Transverse colon (tissue), 4 donors: ENCODE data around the gene LY86.

Source experiments
- POLR2A ChIP-seq: fragments of 450-650 bp; IDR thresholded peaks from one replicate; pipeline ENCODE4 v1.6.1; 2016; ENCODE audit warnings: antibody characterized with exemption, mild to moderate bottlenecking, moderate library complexity
- POLR2AphosphoS5 ChIP-seq, 3 donors: sonication (generic); formaldehyde crosslinking; IDR thresholded peaks; one replicate each; pipeline ENCODE4 v1.6.1; 2016; ENCODE audit warnings: antibody characterized with exemption in 3 of 3
- TF ChIP-seq, protein P1 (sequence below), 5 experiments: fragments of 200-600 bp in 3 of 5; fragments of 450-650 bp in 2 of 5; sonication (generic) in 3 of 5; IDR thresholded peaks; 1 replicate in 2 of 5; 2 replicates in 3 of 5; pipeline ENCODE4 v1.5.1; 2016 to 2017; ENCODE audit warnings: antibody characterized with exemption in 5 of 5, inconsistent platforms in 3 of 5, mild to moderate bottlenecking in 2 of 5, moderate library complexity in 1 of 5

DNA sequence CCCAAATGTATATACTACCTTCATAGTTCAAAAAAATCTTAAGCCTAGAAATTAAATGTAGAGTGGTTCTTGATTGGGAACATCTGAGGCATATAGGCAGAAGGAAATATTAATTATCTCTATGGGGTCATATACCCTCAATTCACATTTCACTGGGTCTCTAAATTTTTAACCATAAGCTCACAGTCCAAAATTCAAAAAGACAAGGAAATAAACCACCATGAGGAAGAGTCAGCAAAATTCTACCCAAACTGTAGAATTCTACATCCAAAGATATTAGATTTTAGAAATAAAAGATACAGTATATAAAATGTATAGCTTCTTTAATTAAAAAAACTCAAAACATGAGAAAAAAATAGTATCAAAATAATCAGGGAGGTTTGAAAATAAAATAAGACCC is 15.5 kb downstream of the LY86 start:
- TF ChIP-seq, protein P1, sequence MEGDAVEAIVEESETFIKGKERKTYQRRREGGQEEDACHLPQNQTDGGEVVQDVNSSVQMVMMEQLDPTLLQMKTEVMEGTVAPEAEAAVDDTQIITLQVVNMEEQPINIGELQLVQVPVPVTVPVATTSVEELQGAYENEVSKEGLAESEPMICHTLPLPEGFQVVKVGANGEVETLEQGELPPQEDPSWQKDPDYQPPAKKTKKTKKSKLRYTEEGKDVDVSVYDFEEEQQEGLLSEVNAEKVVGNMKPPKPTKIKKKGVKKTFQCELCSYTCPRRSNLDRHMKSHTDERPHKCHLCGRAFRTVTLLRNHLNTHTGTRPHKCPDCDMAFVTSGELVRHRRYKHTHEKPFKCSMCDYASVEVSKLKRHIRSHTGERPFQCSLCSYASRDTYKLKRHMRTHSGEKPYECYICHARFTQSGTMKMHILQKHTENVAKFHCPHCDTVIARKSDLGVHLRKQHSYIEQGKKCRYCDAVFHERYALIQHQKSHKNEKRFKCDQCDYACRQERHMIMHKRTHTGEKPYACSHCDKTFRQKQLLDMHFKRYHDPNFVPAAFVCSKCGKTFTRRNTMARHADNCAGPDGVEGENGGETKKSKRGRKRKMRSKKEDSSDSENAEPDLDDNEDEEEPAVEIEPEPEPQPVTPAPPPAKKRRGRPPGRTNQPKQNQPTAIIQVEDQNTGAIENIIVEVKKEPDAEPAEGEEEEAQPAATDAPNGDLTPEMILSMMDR (IDR thresholded peaks at IDR 0.05) = no peak
- TF ChIP-seq POLR2A (no peak), POLR2AphosphoS5 (IDR thresholded peaks at IDR 0.05) (no peak)
